HEK293T (cell line): ENCODE measurements around the gene HIVEP3.

Experiments used
- CTCF ChIA-PET: fragments of 350-600 bp; formaldehyde crosslinking; extraction: SDS; loops from one replicate; lab custom pipeline; 2021; ENCODE audit warnings: antibody characterized with exemption, inconsistent platforms; lab: Yijun Ruan, JAX
- POLR2A ChIA-PET: fragments of 350-600 bp; formaldehyde crosslinking; extraction: SDS; loops from one replicate; lab custom pipeline; 2020; ENCODE audit warnings: antibody characterized with exemption, inconsistent platforms; lab: Yijun Ruan, JAX
- DNase-seq: peaks from one replicate; pipeline ENCODE4 v3.0.0; 2012; ENCODE audit warnings: mixed read lengths; ENCODE audit errors: extremely low spot score
- ARNT ChIP-seq: fragments of 450-650 bp; IDR thresholded peaks from 2 replicates; pipeline ENCODE4 v1.6.1; 2017; ENCODE audit warnings: mild to moderate bottlenecking
- BHLHE40 ChIP-seq: fragments of 450-650 bp; IDR thresholded peaks from 2 replicates; pipeline ENCODE4 v1.6.1; 2016; ENCODE audit warnings: mild to moderate bottlenecking, moderate library complexity, borderline replicate concordance
- CTBP1 ChIP-seq: fragments of 450-650 bp; IDR thresholded peaks from 2 replicates; pipeline ENCODE4 v1.6.1; 2016; ENCODE audit warnings: borderline replicate concordance
- ELF4 ChIP-seq: fragments of 450-650 bp; IDR thresholded peaks from 2 replicates; pipeline ENCODE4 v1.6.1; 2017; ENCODE audit warnings: antibody characterized with exemption
- FOXA1 ChIP-seq: fragments of 450-650 bp; IDR thresholded peaks from 2 replicates; pipeline ENCODE4 v1.6.1; 2016; ENCODE audit warnings: mild to moderate bottlenecking
- FOXK2 ChIP-seq: fragments of 450-650 bp; IDR thresholded peaks from 2 replicates; pipeline ENCODE4 v1.6.1; 2016; ENCODE audit warnings: mild to moderate bottlenecking
- FOXM1 ChIP-seq: fragments of 450-650 bp; IDR thresholded peaks from 2 replicates; pipeline ENCODE4 v1.6.1; 2017; ENCODE audit warnings: mild to moderate bottlenecking, borderline replicate concordance
- HDGF ChIP-seq: fragments of 450-650 bp; IDR thresholded peaks from 2 replicates; pipeline ENCODE4 v1.6.1; 2017; ENCODE audit warnings: antibody characterized with exemption, borderline replicate concordance
- L3MBTL2 ChIP-seq: fragments of 450-650 bp; conservative IDR thresholded peaks from 2 replicates; pipeline ENCODE4 v1.6.1; 2016; ENCODE audit warnings: mild to moderate bottlenecking
- LEF1 ChIP-seq: fragments of 450-650 bp; IDR thresholded peaks from 2 replicates; pipeline ENCODE4 v1.6.1; 2017; ENCODE audit warnings: mild to moderate bottlenecking, borderline replicate concordance
- NFRKB ChIP-seq: fragments of 450-650 bp; IDR thresholded peaks from 2 replicates; pipeline ENCODE4 v1.6.1; 2016; ENCODE audit warnings: mild to moderate bottlenecking, moderate library complexity
- SP1 ChIP-seq: fragments of 450-650 bp; IDR thresholded peaks from 2 replicates; pipeline ENCODE4 v1.6.1; 2017
- SUZ12 ChIP-seq: fragments of 450-650 bp; IDR thresholded peaks from 2 replicates; pipeline ENCODE4 v1.6.1; 2016; ENCODE audit warnings: mild to moderate bottlenecking
- TARDBP ChIP-seq: fragments of 450-650 bp; IDR thresholded peaks from 2 replicates; pipeline ENCODE4 v1.6.1; 2016
- ZNF384 ChIP-seq: fragments of 450-650 bp; IDR thresholded peaks from 2 replicates; pipeline ENCODE4 v1.6.1; 2016
- TF ChIP-seq, protein P1 (sequence below): fragments of 450-650 bp; IDR thresholded peaks from 2 replicates; pipeline ENCODE4 v1.6.1; 2016

The HIVEP3 gene

GRCh38 chr1:41507110-41507720 lies 411.5 kb downstream of the HIVEP3 start:
- ChIA-PET CTCF (interaction anchor here (1.1 kb wide), 1 partner anchor 18 kb away, joined by 3 read pairs; no protein-coding TSS in a partner anchor), POLR2A (interaction anchor here (1.0 kb wide), 1 partner anchor 70 kb away, joined by 3 read pairs; no protein-coding TSS in a partner anchor)
- TF ChIP-seq NFRKB = no peak
- TF ChIP-seq FOXA1 = no peak
- TF ChIP-seq SP1 = no peak
- no peak for TF ChIP-seq SUZ12
- TF ChIP-seq L3MBTL2 = no peak
- TF ChIP-seq HDGF = no peak
- no peak for TF ChIP-seq ARNT
- TF ChIP-seq ELF4 = no peak
- TF ChIP-seq FOXM1 = no peak
- no peak for TF ChIP-seq CTBP1
- TF ChIP-seq, protein P1, sequence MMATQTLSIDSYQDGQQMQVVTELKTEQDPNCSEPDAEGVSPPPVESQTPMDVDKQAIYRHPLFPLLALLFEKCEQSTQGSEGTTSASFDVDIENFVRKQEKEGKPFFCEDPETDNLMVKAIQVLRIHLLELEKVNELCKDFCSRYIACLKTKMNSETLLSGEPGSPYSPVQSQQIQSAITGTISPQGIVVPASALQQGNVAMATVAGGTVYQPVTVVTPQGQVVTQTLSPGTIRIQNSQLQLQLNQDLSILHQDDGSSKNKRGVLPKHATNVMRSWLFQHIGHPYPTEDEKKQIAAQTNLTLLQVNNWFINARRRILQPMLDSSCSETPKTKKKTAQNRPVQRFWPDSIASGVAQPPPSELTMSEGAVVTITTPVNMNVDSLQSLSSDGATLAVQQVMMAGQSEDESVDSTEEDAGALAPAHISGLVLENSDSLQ = no peak
- TF ChIP-seq TARDBP = no peak
- no peak for TF ChIP-seq BHLHE40
- TF ChIP-seq FOXK2 = no peak
- no peak for TF ChIP-seq LEF1
- no peak for TF ChIP-seq ZNF384
- DNase-seq = no peak

- ChIA-PET POLR2A (no interaction called here), CTCF (interaction anchor here (1.0 kb wide), 1 partner anchor 9 kb away, joined by 3 read pairs; no protein-coding TSS in a partner anchor)
- no peak for DNase-seq
- TF ChIP-seq NFRKB = no peak
These were observed 414.3 kb downstream of the HIVEP3 start for GRCh38 chr1:41504114-41505035.

DNA sequence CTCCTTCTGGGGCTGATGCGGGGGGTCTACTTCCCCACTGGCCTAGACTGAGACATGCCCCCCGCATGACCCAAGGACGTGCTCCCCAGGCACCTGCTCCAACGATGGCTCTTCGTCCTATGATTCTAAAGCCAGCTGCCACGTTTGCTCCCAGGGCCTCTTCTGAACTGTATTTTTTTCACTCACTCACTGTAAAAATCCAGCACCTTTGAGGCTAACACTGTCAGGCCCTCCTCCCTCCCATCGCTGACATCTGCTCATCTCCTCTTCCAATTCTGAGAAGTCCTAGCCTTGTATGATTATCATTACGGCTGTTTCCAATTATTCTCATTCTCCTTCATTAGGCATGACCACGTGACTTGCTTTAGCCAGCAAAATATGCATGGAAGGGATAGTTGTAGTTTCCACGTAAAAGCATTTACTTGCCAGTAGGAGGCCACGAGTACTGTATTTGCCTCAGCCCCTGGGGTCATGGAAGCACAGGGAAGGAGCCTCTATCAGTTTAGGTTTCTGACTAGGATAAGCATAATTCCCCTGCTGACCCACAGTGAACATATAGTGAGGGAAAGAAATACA lies 415.1 kb downstream of the HIVEP3 start:
- POLR2A ChIA-PET = no interaction called here
- CTCF ChIA-PET = no interaction called here
- peak; percentile 38 for TF ChIP-seq L3MBTL2
- TF ChIP-seq SUZ12 = no peak
- DNase-seq = peak; percentile 37

- POLR2A ChIA-PET = no interaction called here
- no peak for TF ChIP-seq SUZ12
- TF ChIP-seq BHLHE40 = no peak
- no peak for TF ChIP-seq FOXK2
- TF ChIP-seq NFRKB = no peak
- TF ChIP-seq HDGF = no peak
- no peak for TF ChIP-seq LEF1
- TF ChIP-seq CTBP1 = no peak
- no peak for TF ChIP-seq ARNT
- no peak for TF ChIP-seq L3MBTL2
- no peak for TF ChIP-seq FOXA1
- no peak for TF ChIP-seq TARDBP
- TF ChIP-seq, protein P1 = no peak
- no peak for TF ChIP-seq FOXM1
- no peak for TF ChIP-seq ELF4
- TF ChIP-seq SP1 = no peak
- CTCF ChIA-PET = no interaction called here
- no peak for DNase-seq
These were observed 415.8 kb downstream of the HIVEP3 start for GRCh38 chr1:41502912-41503311.

GRCh38 chr1:41501581-41501980 lies 417.1 kb downstream of the HIVEP3 start:
- CTCF ChIA-PET = interaction anchor here (0.8 kb wide), 1 partner anchor 11 kb away, joined by 3 read pairs; no protein-coding TSS in a partner anchor
- DNase-seq = no peak

More at GRCh38 chr1:41501581-41501980, 417.1 kb downstream of the HIVEP3 start:
- POLR2A ChIA-PET = no interaction called here
- TF ChIP-seq ARNT (no peak), FOXK2 (no peak), LEF1 (no peak), FOXA1 (no peak), BHLHE40 (no peak), SUZ12 (no peak), NFRKB (no peak), HDGF (no peak), ELF4 (no peak), FOXM1 (no peak), L3MBTL2 (no peak)
- TF ChIP-seq, protein P1 = no peak
